PC-3 (cell line): ENCODE results near the gene CEP128. TPM values are rescaled to one million over a fixed set of nuclear protein-coding genes. Genes with fewer than 3 reads are reported as not detected.

Experiments
- ATAC-seq: fragments of 200-7000 bp; cut with Tn5 transposase; 2 replicates; pipeline ENCODE4 v1.9.1; 2020; ENCODE audit warnings: mild to moderate bottlenecking, moderate library complexity
- BruUV-seq: library from RNA; stranded (reverse); fragments of 400-500 nt; replicated peaks from 2 replicates; lab custom pipeline; 2021; lab: Mats Ljungman, UMichigan
- CTCF ChIA-PET: fragments of 300-600 bp; sonication (Branson Sonifier 250); formaldehyde crosslinking; loops from one replicate; lab custom pipeline; 2022; ENCODE audit warnings: antibody characterized with exemption; lab: Charles Lee
- POLR2A ChIA-PET: fragments of 300-600 bp; sonication (Branson Sonifier 250); formaldehyde crosslinking; loops from one replicate; lab custom pipeline; 2022; ENCODE audit warnings: antibody characterized with exemption; ENCODE audit not compliant: unreplicated experiment; lab: Charles Lee
- DNase-seq: peaks from one replicate; pipeline ENCODE4 v3.0.0-alpha.2; 2015
- H2AFZ ChIP-seq: fragments of 300-600 bp; sonication (generic); 2 replicates; pipeline ENCODE4 v1.6.0; 2016; ENCODE audit warnings: antibody characterized with exemption, low read length
- H3F3A ChIP-seq: fragments of 300-600 bp; sonication (generic); one replicate; pipeline ENCODE4 v1.6.0; 2017; ENCODE audit warnings: antibody characterized with exemption, low read length, control low read depth, mild to moderate bottlenecking; ENCODE audit not compliant: unreplicated experiment
- H3K27ac ChIP-seq: fragments of 300-600 bp; sonication (generic); 2 replicates; pipeline ENCODE4 v1.5.1; 2016; ENCODE audit warnings: mild to moderate bottlenecking, low read length
- H3K27me3 ChIP-seq: fragments of 300-600 bp; sonication (generic); 2 replicates; pipeline ENCODE4 v1.6.1; 2016; ENCODE audit warnings: low read length, mixed read lengths
- H3K36me3 ChIP-seq: fragments of 300-600 bp; sonication (generic); 2 replicates; pipeline ENCODE4 v1.6.1; 2016; ENCODE audit warnings: low read depth, mixed run types, low read length, mixed read lengths
- H3K4me1 ChIP-seq: fragments of 300-600 bp; sonication (generic); 2 replicates; pipeline ENCODE4 v1.5.1; 2016; ENCODE audit warnings: low read length; ENCODE audit not compliant: insufficient read depth
- H3K4me2 ChIP-seq: fragments of 300-600 bp; sonication (generic); 2 replicates; pipeline ENCODE4 v1.6.0; 2016; ENCODE audit warnings: low read length
- H3K4me3 ChIP-seq: fragments of 300-600 bp; sonication (generic); 2 replicates; pipeline ENCODE4 v1.5.1; 2016; ENCODE audit warnings: mild to moderate bottlenecking, low read length, mixed read lengths
- H3K79me2 ChIP-seq: fragments of 300-600 bp; sonication (generic); 2 replicates; pipeline ENCODE4 v1.6.1; 2017; ENCODE audit warnings: low read length, mixed read lengths
- H3K9ac ChIP-seq: fragments of 300-600 bp; sonication (generic); 2 replicates; pipeline ENCODE4 v1.6.0; 2016; ENCODE audit warnings: mild to moderate bottlenecking, low read length
- H3K9me2 ChIP-seq: fragments of 300-600 bp; sonication (generic); replicated peaks from 2 replicates; pipeline ENCODE4 v1.6.1; 2016; ENCODE audit warnings: mixed run types, low read length, mixed read lengths
- H3K9me3 ChIP-seq: fragments of 300-600 bp; sonication (generic); 2 replicates; pipeline ENCODE4 v1.6.1; 2016; ENCODE audit warnings: low read length, mixed read lengths
- H4K20me1 ChIP-seq: fragments of 300-600 bp; sonication (generic); 2 replicates; pipeline ENCODE4 v1.6.1; 2016; ENCODE audit warnings: low read length, mixed read lengths
- CTCF ChIP-seq: fragments of 300-600 bp; sonication (generic); conservative IDR thresholded peaks from 2 replicates; pipeline ENCODE4 v1.5.1; 2017; ENCODE audit warnings: antibody characterized with exemption, low read depth, mild to moderate bottlenecking, low read length
- EZH2 ChIP-seq: fragments of 300-600 bp; sonication (generic); IDR thresholded peaks from one replicate; pipeline ENCODE4 v1.6.1; 2017; ENCODE audit warnings: antibody characterized with exemption, mild to moderate bottlenecking, low read length; ENCODE audit not compliant: unreplicated experiment
- EZH2phosphoT487 ChIP-seq: fragments of 300-600 bp; sonication (generic); IDR thresholded peaks from 2 replicates; pipeline ENCODE4 v1.6.1; 2018; ENCODE audit warnings: mild to moderate bottlenecking, antibody characterized with exemption, low read length, borderline replicate concordance
- intact Hi-C: fragments of 100-400 bp; cut with micrococcal nuclease; formaldehyde crosslinking; loops from 2 replicates; pipeline ENCODE4 v1.9.0; 2023
- total RNA-seq: library from RNA; depleted of rRNA; stranded (reverse); fragments of >200 nt; gene quantifications from 2 replicates; pipeline ENCODE4 v1.2.3, GENCODE V29; 2014

The CEP128 gene
- total RNA-seq, 1 experiment from 2014 or later = 11.6 TPM

- Histone ChIP-seq H3K4me1 (no peaks in the 10 kb centered on the region), H3K27me3 (no peaks in the 10 kb centered on the region), H3K9me2 (no peaks in the 10 kb centered on the region), H2AFZ (no peak overlapping the region), H3K9ac (no peak overlapping the region), H3K79me2 (no peaks in the 10 kb centered on the region), H3K36me3 (no peaks in the 10 kb centered on the region), H3K4me3 (no peak overlapping the region), H3F3A (no peaks in the 10 kb centered on the region), H3K4me2 (no peak overlapping the region), H4K20me1 (no peaks in the 10 kb centered on the region), H3K27ac (no peak overlapping the region), H3K9me3 (no peaks in the 10 kb centered on the region)
- no peak for ATAC-seq
- BruUV-seq = no TSS peak
- intact Hi-C loops = no loop called here
- TF ChIP-seq EZH2phosphoT487 (no peak), EZH2 (no peak), CTCF (no peak)
- DNase-seq = no peak
- POLR2A ChIA-PET = no interaction called here
- CTCF ChIA-PET = no interaction called here
Measured at GRCh38 chr14:80726211-80726610, 215.3 kb downstream of the CEP128 start.

GRCh38 chr14:80718940-80719339, 222.6 kb downstream of the CEP128 start:
- Histone ChIP-seq H3K9ac (no peak overlapping the region), H3K36me3 (no peaks in the 10 kb centered on the region), H3K9me2 (no peaks in the 10 kb centered on the region), H3K9me3 (no peaks in the 10 kb centered on the region), H3K27me3 (no peaks in the 10 kb centered on the region), H3K4me2 (no peak overlapping the region), H3K4me1 (no peaks in the 10 kb centered on the region), H3F3A (no peaks in the 10 kb centered on the region), H3K79me2 (no peaks in the 10 kb centered on the region), H2AFZ (no peak overlapping the region), H3K27ac (no peak overlapping the region), H4K20me1 (no peaks in the 10 kb centered on the region), H3K4me3 (no peak overlapping the region)
- no peak for TF ChIP-seq CTCF
- TF ChIP-seq EZH2 = no peak
- no peak for TF ChIP-seq EZH2phosphoT487
- CTCF ChIA-PET = no interaction called here
- no peak for ATAC-seq
- intact Hi-C loops = no loop called here
- POLR2A ChIA-PET = no interaction called here
- no peak for DNase-seq
- BruUV-seq = no TSS peak

- Histone ChIP-seq H3K27ac (no peak overlapping the region), H3K9ac (no peak overlapping the region), H3K9me3 (no peaks in the 10 kb centered on the region), H3K79me2 (no peaks in the 10 kb centered on the region), H3K36me3 (no peaks in the 10 kb centered on the region), H2AFZ (no peak overlapping the region), H3K4me2 (no peak overlapping the region), H3K4me1 (no peaks in the 10 kb centered on the region), H4K20me1 (no peaks in the 10 kb centered on the region), H3K9me2 (no peaks in the 10 kb centered on the region), H3K27me3 (no peaks in the 10 kb centered on the region), H3K4me3 (no peak overlapping the region), H3F3A (no peaks in the 10 kb centered on the region)
- no peak for TF ChIP-seq CTCF
- TF ChIP-seq EZH2phosphoT487 = no peak
- TF ChIP-seq EZH2 = no peak
- intact Hi-C loops = no loop called here
- DNase-seq (no peak), ATAC-seq (no peak)
- no TSS peak for BruUV-seq
- CTCF ChIA-PET = no interaction called here
- POLR2A ChIA-PET = no interaction called here
Measured at GRCh38 chr14:80714474-80714873, 227.1 kb downstream of the CEP128 start.
